ENCODE data around the gene NLRP10.

Gene NLRP10

DNA sequence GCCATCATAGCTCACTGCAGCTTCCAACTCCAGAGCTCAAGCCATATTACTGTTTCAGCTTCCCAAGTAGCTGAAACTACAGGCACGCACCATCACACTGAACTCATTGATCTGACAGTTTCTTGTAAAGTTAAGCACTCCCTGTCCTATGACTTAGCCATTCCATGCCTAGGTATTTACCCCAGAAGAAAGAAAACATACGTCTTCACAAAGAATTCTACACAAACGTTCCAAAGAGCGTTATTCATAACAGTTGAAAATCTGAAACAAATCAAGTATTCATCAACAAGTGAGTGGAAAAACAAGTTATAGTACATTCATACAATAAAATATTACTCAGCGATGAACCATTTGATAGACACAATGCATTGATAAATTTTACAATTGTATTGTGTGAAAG is 7.8 kb upstream of the NLRP10 start:
- TF ChIP-seq, protein P1, sequence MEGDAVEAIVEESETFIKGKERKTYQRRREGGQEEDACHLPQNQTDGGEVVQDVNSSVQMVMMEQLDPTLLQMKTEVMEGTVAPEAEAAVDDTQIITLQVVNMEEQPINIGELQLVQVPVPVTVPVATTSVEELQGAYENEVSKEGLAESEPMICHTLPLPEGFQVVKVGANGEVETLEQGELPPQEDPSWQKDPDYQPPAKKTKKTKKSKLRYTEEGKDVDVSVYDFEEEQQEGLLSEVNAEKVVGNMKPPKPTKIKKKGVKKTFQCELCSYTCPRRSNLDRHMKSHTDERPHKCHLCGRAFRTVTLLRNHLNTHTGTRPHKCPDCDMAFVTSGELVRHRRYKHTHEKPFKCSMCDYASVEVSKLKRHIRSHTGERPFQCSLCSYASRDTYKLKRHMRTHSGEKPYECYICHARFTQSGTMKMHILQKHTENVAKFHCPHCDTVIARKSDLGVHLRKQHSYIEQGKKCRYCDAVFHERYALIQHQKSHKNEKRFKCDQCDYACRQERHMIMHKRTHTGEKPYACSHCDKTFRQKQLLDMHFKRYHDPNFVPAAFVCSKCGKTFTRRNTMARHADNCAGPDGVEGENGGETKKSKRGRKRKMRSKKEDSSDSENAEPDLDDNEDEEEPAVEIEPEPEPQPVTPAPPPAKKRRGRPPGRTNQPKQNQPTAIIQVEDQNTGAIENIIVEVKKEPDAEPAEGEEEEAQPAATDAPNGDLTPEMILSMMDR (IDR thresholded peaks at IDR 0.05) = no peak
- TF ChIP-seq ZFX (IDR thresholded peaks at IDR 0.05; ENCODE audit: borderline replicate concordance) = no peak
- no peak overlapping the region for H3K27ac ChIP-seq

DNA sequence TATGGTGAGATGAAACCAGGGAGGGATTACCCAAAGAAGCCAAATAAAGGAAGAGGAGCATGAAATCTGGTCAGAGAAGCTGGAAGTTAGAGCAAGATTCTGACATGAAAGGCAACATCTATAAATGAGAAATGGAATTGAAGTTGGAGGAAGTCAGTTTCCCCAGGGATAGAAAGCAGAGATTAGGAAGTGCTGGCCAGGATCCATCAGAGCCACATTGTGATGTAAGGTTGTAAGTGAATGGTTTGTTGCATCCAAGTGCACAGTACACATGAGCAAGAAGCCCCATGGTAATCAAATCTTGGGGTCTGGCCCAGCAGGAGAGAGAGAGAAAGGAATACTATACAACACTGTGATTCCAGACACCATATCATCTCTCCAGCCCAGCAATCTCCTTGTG is 6.6 kb upstream of the NLRP10 start:
- H3K27ac ChIP-seq = no peak overlapping the region
- no peak for TF ChIP-seq ZFX (IDR thresholded peaks at IDR 0.05; ENCODE audit: borderline replicate concordance)

DNA sequence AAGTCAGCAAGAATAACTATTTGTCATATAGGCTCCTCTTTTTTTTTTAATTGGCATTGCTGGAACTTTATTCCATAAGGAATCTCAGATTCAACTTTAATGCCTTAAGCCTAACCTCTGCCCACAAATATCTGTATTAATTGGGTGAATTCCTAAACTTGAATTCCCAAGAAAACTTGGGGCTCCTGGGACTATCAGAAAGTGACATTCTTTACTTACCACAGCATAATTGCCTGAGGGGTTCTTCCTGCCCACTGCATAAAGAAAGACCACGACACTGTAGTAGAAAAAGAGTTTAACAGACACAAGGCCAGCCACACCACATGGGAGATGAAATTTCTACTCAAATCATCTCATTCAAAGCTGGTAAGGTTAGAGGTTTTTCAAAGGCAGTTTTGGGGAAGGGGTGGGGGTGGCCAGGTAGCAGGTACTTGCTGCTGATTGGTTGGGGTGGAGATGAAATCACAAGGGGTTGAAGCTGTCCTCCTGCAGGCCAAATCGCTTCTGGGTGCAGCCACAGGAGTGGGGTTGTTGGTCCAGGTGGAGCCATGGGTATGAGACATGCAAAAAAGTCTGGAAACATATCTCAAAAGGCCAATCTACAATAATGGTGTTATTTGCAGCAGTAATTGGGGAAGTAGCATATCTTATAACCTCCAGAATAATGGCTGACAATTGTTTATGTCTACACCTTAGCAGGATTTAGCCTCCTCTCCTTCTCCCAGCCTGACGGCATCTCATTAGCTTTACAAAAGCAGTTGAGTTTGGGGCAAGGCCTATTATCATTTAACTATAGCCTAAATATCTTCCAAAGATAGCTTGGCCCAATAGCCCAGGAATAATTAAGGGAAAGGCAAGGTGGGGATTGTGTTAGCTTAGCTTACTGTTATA is 4.8 kb upstream of the NLRP10 start:
- TF ChIP-seq, protein P1 (IDR thresholded peaks at IDR 0.05) = no peak
- TF ChIP-seq ZFX (IDR thresholded peaks at IDR 0.05; ENCODE audit: borderline replicate concordance) = no peak
- H3K27ac ChIP-seq = no peak overlapping the region

DNA sequence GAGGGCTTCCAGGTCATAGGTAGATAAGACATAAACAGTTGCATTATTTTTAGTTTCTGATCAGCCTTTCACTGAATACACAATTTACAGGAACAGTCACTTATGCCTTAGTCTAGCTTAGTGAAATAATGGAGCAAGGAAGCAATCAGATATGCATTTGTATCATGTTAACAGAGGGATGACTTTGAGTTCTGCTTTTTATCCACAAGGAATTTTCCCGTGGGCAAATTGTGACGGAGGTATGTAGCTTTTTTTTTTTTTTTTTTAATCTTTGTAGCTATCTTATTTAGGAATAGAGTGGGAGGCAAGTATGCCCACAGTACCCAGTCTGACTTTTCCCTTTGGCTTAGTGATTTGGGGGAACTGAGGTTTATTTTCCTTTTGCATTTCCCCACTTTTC is 3.4 kb upstream of the NLRP10 start:
- H3K27ac ChIP-seq = no peak overlapping the region
- no peak for TF ChIP-seq ZFX (IDR thresholded peaks at IDR 0.05; ENCODE audit: borderline replicate concordance)
- TF ChIP-seq, protein P1 (IDR thresholded peaks at IDR 0.05) = no peak

DNA sequence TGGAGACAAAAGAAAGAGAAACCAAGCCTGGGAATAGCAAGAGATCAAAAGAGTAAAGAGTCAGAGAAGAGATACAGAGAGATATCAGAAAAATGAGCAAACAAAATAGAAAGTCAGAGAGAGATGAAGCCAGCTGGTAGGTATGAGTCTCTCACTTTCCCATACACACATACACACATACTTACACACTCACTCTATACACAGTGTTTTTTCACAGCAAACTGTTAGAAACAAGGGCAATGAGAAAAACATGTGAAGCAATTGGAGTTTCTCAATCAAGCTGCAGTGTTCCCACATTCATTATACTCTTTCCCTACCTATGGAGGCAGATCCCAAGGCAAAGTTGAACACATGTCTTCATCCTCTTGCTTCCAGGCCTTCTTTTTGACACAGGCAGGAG is 2.6 kb upstream of the NLRP10 start:
- TF ChIP-seq ZFX (IDR thresholded peaks at IDR 0.05; ENCODE audit: borderline replicate concordance) = no peak
- TF ChIP-seq, protein P1 (IDR thresholded peaks at IDR 0.05) = no peak
- no peak overlapping the region for H3K27ac ChIP-seq

DNA sequence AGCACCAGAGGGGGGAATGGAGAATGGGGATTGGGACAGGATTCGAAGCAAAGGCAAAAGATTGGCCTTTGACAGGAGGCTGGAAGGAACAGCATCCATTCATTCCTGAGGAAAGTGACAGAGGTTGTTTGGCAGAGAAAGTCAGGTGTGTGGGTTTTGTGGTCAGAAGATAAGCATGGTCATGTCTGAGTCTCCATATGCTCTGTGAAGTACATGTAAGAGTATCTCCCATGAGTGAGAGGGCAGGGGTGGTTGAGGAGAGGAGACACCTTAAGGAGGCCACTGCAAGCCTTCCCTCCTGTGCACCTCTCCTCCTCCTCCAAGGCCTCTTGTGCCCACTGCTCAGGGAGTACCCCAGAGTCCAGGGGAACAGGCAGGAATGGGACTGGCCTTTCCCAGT is 1.9 kb upstream of the NLRP10 start:
- TF ChIP-seq, protein P1 (IDR thresholded peaks at IDR 0.05) = no peak
- TF ChIP-seq ZFX (IDR thresholded peaks at IDR 0.05; ENCODE audit: borderline replicate concordance) = no peak
- no peak overlapping the region for H3K27ac ChIP-seq

DNA sequence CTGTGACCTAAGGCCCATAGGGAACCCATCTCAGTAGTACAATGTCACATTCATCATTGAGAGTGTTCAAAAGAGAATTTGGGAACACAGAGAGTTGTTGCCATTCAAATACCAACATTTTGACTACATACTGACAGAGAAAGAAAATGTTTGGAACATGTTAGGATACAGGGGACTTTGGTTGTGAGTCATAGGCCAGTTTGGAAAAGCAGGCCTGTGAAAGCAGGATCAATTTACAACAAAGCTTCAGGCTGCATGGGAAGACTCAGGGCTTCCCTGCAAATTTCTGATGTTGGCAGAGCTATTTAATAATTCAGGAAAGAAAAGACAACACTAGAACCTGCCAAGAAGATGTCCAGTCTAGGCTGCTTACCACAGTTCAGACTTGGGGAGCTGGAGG is 374 bp downstream of the NLRP10 start:
- H3K27ac ChIP-seq = no peak overlapping the region
- TF ChIP-seq, protein P1 (IDR thresholded peaks at IDR 0.05) = no peak
- TF ChIP-seq ZFX (IDR thresholded peaks at IDR 0.05; ENCODE audit: borderline replicate concordance) = no peak
